Adipocyte (in vitro differentiated cells): ENCODE results near the gene ITPRID2.

Source experiments
- DNase-seq: peaks from one replicate; pipeline ENCODE4 v3.0.0-alpha.2; 2015; ENCODE audit warnings: low read depth
- H3K27me3 ChIP-seq: replicated peaks from 2 replicates; pipeline ENCODE4 v1.7.0; 2013; ENCODE audit warnings: mild to moderate bottlenecking, low read length, moderate library complexity; ENCODE audit not compliant: control insufficient read depth, insufficient read depth
- H3K36me3 ChIP-seq: 2 replicates; pipeline ENCODE4 v1.7.0; 2013; ENCODE audit warnings: low read length, mild to moderate bottlenecking, moderate library complexity; ENCODE audit not compliant: control insufficient read depth, insufficient read depth, severe bottlenecking
- H3K4me1 ChIP-seq: 2 replicates; pipeline ENCODE4 v1.7.0; 2013; ENCODE audit warnings: mild to moderate bottlenecking, low read length, moderate library complexity; ENCODE audit not compliant: control insufficient read depth, insufficient read depth
- H3K4me3 ChIP-seq: 2 replicates; pipeline ENCODE4 v1.7.0; 2013; ENCODE audit warnings: mild to moderate bottlenecking, low read length, moderate library complexity
- H3K9ac ChIP-seq: 2 replicates; pipeline ENCODE4 v1.7.0; 2013; ENCODE audit warnings: mild to moderate bottlenecking, low read length, moderate library complexity
- H3K9me3 ChIP-seq: 2 replicates; pipeline ENCODE4 v1.7.0; 2013; ENCODE audit warnings: mild to moderate bottlenecking, low read length, moderate library complexity; ENCODE audit not compliant: control insufficient read depth

ITPRID2 gene

GRCh38 chr2:181970160-181970794, 78.7 kb downstream of the ITPRID2 start:
- no peaks in the 10 kb centered on the region for H3K27me3 ChIP-seq
- peaks cover 7% of the 10 kb centered on the region for H3K4me1 ChIP-seq
- no peak overlapping the region for H3K4me3 ChIP-seq
- DNase-seq = no peak
- H3K36me3 ChIP-seq = no peaks in the 10 kb centered on the region
- H3K9ac ChIP-seq = no peak overlapping the region
- peaks cover 6% of the 10 kb centered on the region for H3K9me3 ChIP-seq

GRCh38 chr2:181971032-181971431, 79.5 kb downstream of the ITPRID2 start:
- Histone ChIP-seq H3K4me1 (peaks cover 7% of the 10 kb centered on the region), H3K9me3 (no peaks in the 10 kb centered on the region), H3K4me3 (no peak overlapping the region), H3K36me3 (no peaks in the 10 kb centered on the region), H3K27me3 (no peaks in the 10 kb centered on the region), H3K9ac (no peak overlapping the region)
- no peak for DNase-seq

- Histone ChIP-seq H3K9me3 (no peaks in the 10 kb centered on the region), H3K4me3 (no peak overlapping the region), H3K4me1 (peaks cover 9% of the 10 kb centered on the region), H3K36me3 (no peaks in the 10 kb centered on the region), H3K9ac (no peak overlapping the region), H3K27me3 (no peaks in the 10 kb centered on the region)
- DNase-seq = no peak
These were observed 81.1 kb downstream of the ITPRID2 start for GRCh38 chr2:181972431-181973170.

- H3K36me3 ChIP-seq = no peaks in the 10 kb centered on the region
- no peaks in the 10 kb centered on the region for H3K27me3 ChIP-seq
- no peaks in the 10 kb centered on the region for H3K9me3 ChIP-seq
- H3K9ac ChIP-seq = no peak overlapping the region
- H3K4me1 ChIP-seq = peaks cover 11% of the 10 kb centered on the region
- no peak for DNase-seq
- H3K4me3 ChIP-seq = no peak overlapping the region
These were observed 81.7 kb downstream of the ITPRID2 start for GRCh38 chr2:181973171-181973783.

- Histone ChIP-seq H3K4me1 (peaks cover 6% of the 10 kb centered on the region), H3K9ac (no peak overlapping the region), H3K9me3 (no peaks in the 10 kb centered on the region), H3K27me3 (no peaks in the 10 kb centered on the region), H3K36me3 (no peaks in the 10 kb centered on the region), H3K4me3 (no peak overlapping the region)
- no peak for DNase-seq
These were observed 86.3 kb downstream of the ITPRID2 start for GRCh38 chr2:181977661-181978350.

GRCh38 chr2:181978351-181979150, 87.0 kb downstream of the ITPRID2 start:
- H3K36me3 ChIP-seq = no peaks in the 10 kb centered on the region
- DNase-seq = no peak
- H3K4me1 ChIP-seq = peaks cover 3% of the 10 kb centered on the region
- H3K9ac ChIP-seq = no peak overlapping the region
- no peaks in the 10 kb centered on the region for H3K9me3 ChIP-seq
- H3K4me3 ChIP-seq = no peak overlapping the region
- H3K27me3 ChIP-seq = no peaks in the 10 kb centered on the region
